Endothelial cell (in vitro differentiated cells): ENCODE results near the gene HSD17B2. TPM values are rescaled to one million over a fixed set of nuclear protein-coding genes. Genes with fewer than 3 reads are reported as not detected.

Source experiments
- DNase-seq: peaks from one replicate; pipeline ENCODE4 v3.0.0; 2021; ENCODE audit warnings: low spot score
- H3K27ac Mint-ChIP-seq: one replicate; pipeline ENCODE4 v1.8.0; 2021; ENCODE audit warnings: mixed read lengths, inconsistent platforms; ENCODE audit not compliant: unreplicated experiment
- H3K27me3 Mint-ChIP-seq: one replicate; pipeline ENCODE4 v1.8.0; 2021; ENCODE audit warnings: mild to moderate bottlenecking, moderate library complexity, mixed read lengths, inconsistent platforms; ENCODE audit not compliant: unreplicated experiment
- H3K36me3 Mint-ChIP-seq: one replicate; pipeline ENCODE4 v1.8.0; 2021; ENCODE audit warnings: mild to moderate bottlenecking, low read depth, mixed read lengths, inconsistent platforms; ENCODE audit not compliant: unreplicated experiment
- H3K4me1 Mint-ChIP-seq: one replicate; pipeline ENCODE4 v1.8.0; 2021; ENCODE audit warnings: mild to moderate bottlenecking, mixed read lengths, inconsistent platforms; ENCODE audit not compliant: unreplicated experiment
- H3K4me3 Mint-ChIP-seq: one replicate; pipeline ENCODE4 v1.8.0; 2021; ENCODE audit warnings: mild to moderate bottlenecking, mixed read lengths, inconsistent platforms; ENCODE audit not compliant: unreplicated experiment
- H3K9me3 Mint-ChIP-seq: one replicate; pipeline ENCODE4 v1.8.0; 2021; ENCODE audit warnings: mixed read lengths, inconsistent platforms; ENCODE audit not compliant: unreplicated experiment
- total RNA-seq: library from RNA; stranded (reverse); fragmentation: NEBNext Ultra II Directional; extraction: Animal tissue kit (Norgen Biotek cat#: 25700); gene quantifications from one replicate; pipeline ENCODE4 v1.2.1, GENCODE V29; 2021; ENCODE audit not compliant: unreplicated experiment
- TF ChIP-seq, protein P1 (sequence below): fragments of 200-600 bp; sonication (generic); IDR thresholded peaks from one replicate; pipeline ENCODE4 v1.5.0; 2021; ENCODE audit warnings: antibody characterized with exemption; ENCODE audit not compliant: unreplicated experiment

The HSD17B2 gene
- total RNA-seq, 1 donor from 2014 or later = not detected

DNA sequence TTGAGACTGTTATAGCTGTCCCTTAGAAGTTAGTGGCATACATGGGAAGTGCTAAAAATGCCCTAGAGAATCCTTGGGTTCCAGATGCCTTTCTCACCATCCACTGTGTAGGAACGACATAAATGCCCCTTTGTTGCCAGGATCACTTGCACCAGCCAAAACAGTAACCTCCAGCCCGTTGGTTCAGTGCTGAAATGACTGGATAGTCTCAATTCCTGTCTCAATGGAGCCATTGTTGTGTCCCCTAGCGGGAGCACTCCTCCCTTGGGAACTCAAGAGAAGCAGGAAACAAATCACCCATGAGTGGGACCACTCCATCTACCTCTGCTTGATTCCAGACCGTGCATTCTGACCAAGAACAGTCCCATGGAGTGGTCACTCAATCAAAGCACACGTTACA, 111.9 kb downstream of the HSD17B2 start:
- no peaks in the 10 kb centered on the region for H3K9me3 Mint-ChIP-seq
- no peak overlapping the region for H3K4me3 Mint-ChIP-seq
- no peak overlapping the region for H3K27ac Mint-ChIP-seq
- TF ChIP-seq, protein P1, sequence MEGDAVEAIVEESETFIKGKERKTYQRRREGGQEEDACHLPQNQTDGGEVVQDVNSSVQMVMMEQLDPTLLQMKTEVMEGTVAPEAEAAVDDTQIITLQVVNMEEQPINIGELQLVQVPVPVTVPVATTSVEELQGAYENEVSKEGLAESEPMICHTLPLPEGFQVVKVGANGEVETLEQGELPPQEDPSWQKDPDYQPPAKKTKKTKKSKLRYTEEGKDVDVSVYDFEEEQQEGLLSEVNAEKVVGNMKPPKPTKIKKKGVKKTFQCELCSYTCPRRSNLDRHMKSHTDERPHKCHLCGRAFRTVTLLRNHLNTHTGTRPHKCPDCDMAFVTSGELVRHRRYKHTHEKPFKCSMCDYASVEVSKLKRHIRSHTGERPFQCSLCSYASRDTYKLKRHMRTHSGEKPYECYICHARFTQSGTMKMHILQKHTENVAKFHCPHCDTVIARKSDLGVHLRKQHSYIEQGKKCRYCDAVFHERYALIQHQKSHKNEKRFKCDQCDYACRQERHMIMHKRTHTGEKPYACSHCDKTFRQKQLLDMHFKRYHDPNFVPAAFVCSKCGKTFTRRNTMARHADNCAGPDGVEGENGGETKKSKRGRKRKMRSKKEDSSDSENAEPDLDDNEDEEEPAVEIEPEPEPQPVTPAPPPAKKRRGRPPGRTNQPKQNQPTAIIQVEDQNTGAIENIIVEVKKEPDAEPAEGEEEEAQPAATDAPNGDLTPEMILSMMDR = no peak
- H3K27me3 Mint-ChIP-seq = peaks cover 2% of the 10 kb centered on the region
- peaks cover 13% of the 10 kb centered on the region for H3K4me1 Mint-ChIP-seq
- no peak for DNase-seq
- H3K36me3 Mint-ChIP-seq = peaks cover 24% of the 10 kb centered on the region

DNA sequence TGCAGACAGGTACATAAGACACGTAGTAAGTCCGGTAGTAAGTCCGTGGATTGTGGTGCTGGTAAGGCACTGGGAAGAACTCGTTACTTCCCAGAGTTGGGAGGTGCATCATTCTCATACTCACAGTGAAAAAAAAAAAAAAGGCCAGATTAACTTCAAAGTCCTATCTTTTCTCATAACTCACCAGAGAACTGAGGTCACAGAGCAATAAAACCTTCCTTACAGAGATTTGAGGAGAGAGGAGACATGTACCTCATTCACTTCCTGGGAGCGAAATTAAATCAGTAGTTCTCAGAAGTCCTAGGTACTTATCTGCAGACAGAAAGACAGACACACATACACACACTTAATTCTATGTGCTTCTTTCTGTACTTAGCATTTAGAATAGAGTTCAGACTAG, 112.5 kb downstream of the HSD17B2 start:
- Mint-ChIP-seq H3K27me3 (peaks cover 2% of the 10 kb centered on the region), H3K27ac (no peak overlapping the region), H3K4me1 (peaks cover 13% of the 10 kb centered on the region), H3K4me3 (no peak overlapping the region), H3K36me3 (peaks cover 24% of the 10 kb centered on the region), H3K9me3 (no peaks in the 10 kb centered on the region)
- DNase-seq = no peak
- TF ChIP-seq, protein P1 = no peak

Other genes with a start within 250 kb of the HSD17B2 start
- 0.74 TPM for gene SDR42E1, start 23.8 kb upstream of the HSD17B2 start, total RNA-seq
- 18.5 TPM for gene MPHOSPH6, start 135.0 kb downstream of the HSD17B2 start, total RNA-seq